Suprapubic skin (tissue), 4 donors: ENCODE measurements around the gene TESMIN. TPM values are rescaled to one million over a fixed set of nuclear protein-coding genes. Genes with fewer than 3 reads are reported as not detected.

Source experiments
- DNase-seq, 2 donors: peaks; one replicate each; pipeline ENCODE4 v3.0.0-alpha.2; 2019; ENCODE audit warnings: low spot score in 2 of 2
- H3K27ac ChIP-seq: fragments of 200-600 bp; sonication (generic); one replicate; pipeline ENCODE4 v1.5.1; 2019
- H3K27me3 ChIP-seq: fragments of 200-600 bp; sonication (generic); one replicate; pipeline ENCODE4 v1.5.1; 2019
- H3K36me3 ChIP-seq: fragments of 200-600 bp; sonication (generic); one replicate; pipeline ENCODE4 v1.5.1; 2019
- H3K4me1 ChIP-seq: fragments of 200-600 bp; sonication (generic); one replicate; pipeline ENCODE4 v1.5.1; 2019
- H3K4me3 ChIP-seq: fragments of 200-600 bp; sonication (generic); one replicate; pipeline ENCODE4 v1.5.1; 2019; ENCODE audit warnings: mild to moderate bottlenecking
- H3K9me3 ChIP-seq: fragments of 200-600 bp; sonication (generic); one replicate; pipeline ENCODE4 v1.5.1; 2019
- EP300 ChIP-seq: sonication (generic); formaldehyde crosslinking; IDR thresholded peaks from one replicate; pipeline ENCODE4 v1.6.1; 2017; ENCODE audit warnings: antibody characterized with exemption
- POLR2A ChIP-seq, 2 donors: fragments of 450-650 bp; IDR thresholded peaks; one replicate each; pipeline ENCODE4 v1.6.1; 2017; ENCODE audit warnings: antibody characterized with exemption in 2 of 2, mild to moderate bottlenecking in 2 of 2, moderate library complexity in 2 of 2
- POLR2AphosphoS5 ChIP-seq, 3 donors: sonication (generic); formaldehyde crosslinking; IDR thresholded peaks; one replicate each; pipeline ENCODE4 v1.6.1; 2017; ENCODE audit warnings: antibody characterized with exemption in 3 of 3
- WGBS: methylation state at CpG from one replicate; pipeline ENCODE4 v1.1.5; 2018; 5-methylcytosine and 5-hydroxymethylcytosine counted together
- total RNA-seq, 4 donors: library from RNA; depleted of rRNA; stranded (reverse); fragments of >200 nt; gene quantifications; one replicate each; pipeline ENCODE4 v1.1.0, GENCODE V29; 2016
- TF ChIP-seq, protein P1 (sequence below), 2 donors: fragments of 200-600 bp in 1 of 2; fragments of 450-650 bp in 1 of 2; sonication (generic) in 1 of 2; IDR thresholded peaks; one replicate each; pipeline ENCODE4 v1.5.1; 2016 to 2019; ENCODE audit warnings: antibody characterized with exemption in 2 of 2, mild to moderate bottlenecking in 1 of 2, moderate library complexity in 1 of 2

TESMIN gene
- total RNA-seq, 4 donors from 2014 or later, result 1.2 to 3.5 (median 2.8) TPM

DNA sequence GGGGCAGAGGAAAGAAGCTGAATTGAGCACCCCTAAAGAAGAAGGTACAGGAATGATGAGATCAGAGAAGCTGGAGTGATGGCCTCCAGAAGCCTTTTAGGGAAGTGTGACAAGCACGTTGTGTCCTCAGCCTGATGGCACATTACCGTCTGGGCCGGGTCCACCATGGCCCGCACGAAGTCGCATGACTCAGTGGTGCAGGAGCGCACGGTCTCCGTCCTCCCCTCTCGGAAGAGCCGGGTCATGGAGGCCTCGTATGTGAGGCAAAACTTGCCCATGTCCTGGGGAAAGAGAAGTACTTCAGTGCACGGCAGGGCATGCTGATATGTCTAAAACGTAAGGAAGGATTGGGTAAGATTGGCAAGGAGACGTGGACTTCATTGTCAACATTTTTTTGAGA is 11.2 kb upstream of the TESMIN start:
- no peak for DNase-seq
- Histone ChIP-seq H3K4me1 (no peaks in the 10 kb centered on the region), H3K36me3 (peaks cover 83% of the 10 kb centered on the region), H3K9me3 (no peaks in the 10 kb centered on the region), H3K27me3 (no peaks in the 10 kb centered on the region), H3K4me3 (no peak overlapping the region), H3K27ac (no peak overlapping the region)
- 80% methylated on average over 15 of the region's 15 CpGs for WGBS
- no peak for TF ChIP-seq POLR2A (IDR thresholded peaks at IDR 0.05)
- TF ChIP-seq EP300, result no peak

DNA sequence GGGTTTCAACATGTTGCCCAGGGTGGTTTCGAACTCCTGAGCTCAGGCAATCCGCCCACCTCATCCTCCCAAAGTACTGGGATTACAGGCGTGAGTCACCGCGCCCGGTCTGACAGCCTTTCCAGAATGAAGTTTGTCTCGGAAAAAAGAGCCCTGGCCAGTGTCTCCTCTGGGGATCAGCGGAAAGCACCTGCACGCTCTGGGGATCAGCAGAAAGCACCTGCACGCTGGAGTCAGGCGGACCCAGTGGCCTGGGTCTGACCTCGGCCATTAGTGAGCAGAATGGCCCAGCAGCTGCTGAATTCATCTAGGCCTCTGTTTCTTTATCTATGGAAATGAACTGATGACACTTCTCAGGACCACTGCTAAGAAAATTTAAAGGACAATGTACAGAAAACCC is 10.5 kb upstream of the TESMIN start:
- H3K9me3 ChIP-seq, result no peaks in the 10 kb centered on the region
- 85% methylated on average over 12 of the region's 12 CpGs for WGBS
- no peak overlapping the region for H3K4me3 ChIP-seq
- H3K4me1 ChIP-seq, result no peaks in the 10 kb centered on the region
- DNase-seq, result no peak
- no peaks in the 10 kb centered on the region for H3K27me3 ChIP-seq
- H3K27ac ChIP-seq, result no peak overlapping the region
- peaks cover 83% of the 10 kb centered on the region for H3K36me3 ChIP-seq
- no peak for TF ChIP-seq POLR2AphosphoS5 (IDR thresholded peaks at IDR 0.05)
- TF ChIP-seq, protein P1, sequence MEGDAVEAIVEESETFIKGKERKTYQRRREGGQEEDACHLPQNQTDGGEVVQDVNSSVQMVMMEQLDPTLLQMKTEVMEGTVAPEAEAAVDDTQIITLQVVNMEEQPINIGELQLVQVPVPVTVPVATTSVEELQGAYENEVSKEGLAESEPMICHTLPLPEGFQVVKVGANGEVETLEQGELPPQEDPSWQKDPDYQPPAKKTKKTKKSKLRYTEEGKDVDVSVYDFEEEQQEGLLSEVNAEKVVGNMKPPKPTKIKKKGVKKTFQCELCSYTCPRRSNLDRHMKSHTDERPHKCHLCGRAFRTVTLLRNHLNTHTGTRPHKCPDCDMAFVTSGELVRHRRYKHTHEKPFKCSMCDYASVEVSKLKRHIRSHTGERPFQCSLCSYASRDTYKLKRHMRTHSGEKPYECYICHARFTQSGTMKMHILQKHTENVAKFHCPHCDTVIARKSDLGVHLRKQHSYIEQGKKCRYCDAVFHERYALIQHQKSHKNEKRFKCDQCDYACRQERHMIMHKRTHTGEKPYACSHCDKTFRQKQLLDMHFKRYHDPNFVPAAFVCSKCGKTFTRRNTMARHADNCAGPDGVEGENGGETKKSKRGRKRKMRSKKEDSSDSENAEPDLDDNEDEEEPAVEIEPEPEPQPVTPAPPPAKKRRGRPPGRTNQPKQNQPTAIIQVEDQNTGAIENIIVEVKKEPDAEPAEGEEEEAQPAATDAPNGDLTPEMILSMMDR (IDR thresholded peaks at IDR 0.05), result no peak
- TF ChIP-seq EP300, result no peak
- TF ChIP-seq POLR2A (IDR thresholded peaks at IDR 0.05), result no peak

DNA sequence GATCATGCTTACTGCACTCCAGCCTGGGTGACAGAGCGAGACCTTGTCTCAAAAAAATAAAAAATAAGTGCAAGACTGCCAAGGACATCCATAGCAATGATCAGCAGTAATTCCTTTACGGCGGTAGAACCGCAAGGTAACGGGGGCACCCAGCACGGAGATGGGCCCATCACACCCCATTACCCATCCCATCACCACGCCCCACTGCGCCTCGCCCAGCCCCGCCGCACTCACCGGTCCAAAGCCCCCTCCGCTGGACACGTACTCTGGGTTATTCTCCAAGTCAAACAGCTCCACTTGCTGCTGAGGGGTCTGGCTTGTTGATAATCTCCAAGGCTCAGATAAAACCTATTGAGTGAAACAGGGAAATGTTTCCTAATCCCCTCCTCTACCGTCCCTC is 8.7 kb upstream of the TESMIN start:
- Histone ChIP-seq H3K27ac (no peak overlapping the region), H3K9me3 (no peaks in the 10 kb centered on the region), H3K27me3 (no peaks in the 10 kb centered on the region), H3K36me3 (peaks cover 92% of the 10 kb centered on the region), H3K4me1 (no peaks in the 10 kb centered on the region), H3K4me3 (no peak overlapping the region)
- WGBS, result 93% methylated on average over 15 of the region's 15 CpGs
- TF ChIP-seq POLR2AphosphoS5 (IDR thresholded peaks at IDR 0.05), result no peak
- TF ChIP-seq EP300, result no peak
- TF ChIP-seq POLR2A (IDR thresholded peaks at IDR 0.05), result no peak
- TF ChIP-seq, protein P1 (IDR thresholded peaks at IDR 0.05), result no peak
- no peak for DNase-seq

DNA sequence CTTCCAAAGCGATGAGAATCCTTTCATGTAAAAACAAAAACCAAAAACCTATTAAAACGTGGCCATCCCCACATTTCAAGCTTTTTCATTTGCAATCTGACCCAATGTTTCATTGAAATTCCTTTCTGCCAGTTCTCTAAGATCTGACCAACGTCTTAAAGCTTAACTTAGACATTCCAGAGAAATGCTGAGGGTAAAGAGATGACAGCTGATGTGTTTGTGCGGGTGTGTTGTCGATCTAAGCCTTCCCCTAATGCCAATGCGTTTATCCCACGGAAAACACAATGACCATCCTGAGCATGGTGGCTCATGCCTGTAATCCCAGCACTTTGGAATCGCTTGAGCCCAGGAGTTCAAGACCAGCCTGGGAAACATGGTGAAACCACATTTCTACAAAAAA is 6.4 kb upstream of the TESMIN start:
- H3K4me1 ChIP-seq, result no peaks in the 10 kb centered on the region
- WGBS, result 81% methylated on average over 8 of the region's 8 CpGs
- TF ChIP-seq POLR2A (IDR thresholded peaks at IDR 0.05) (no peak), EP300 (no peak), POLR2AphosphoS5 (IDR thresholded peaks at IDR 0.05) (no peak)
- TF ChIP-seq, protein P1 (IDR thresholded peaks at IDR 0.05), result no peak
- H3K27ac ChIP-seq, result no peak overlapping the region
- no peaks in the 10 kb centered on the region for H3K27me3 ChIP-seq
- H3K9me3 ChIP-seq, result no peaks in the 10 kb centered on the region
- no peak overlapping the region for H3K4me3 ChIP-seq
- DNase-seq, result no peak
- H3K36me3 ChIP-seq, result peaks cover 71% of the 10 kb centered on the region

DNA sequence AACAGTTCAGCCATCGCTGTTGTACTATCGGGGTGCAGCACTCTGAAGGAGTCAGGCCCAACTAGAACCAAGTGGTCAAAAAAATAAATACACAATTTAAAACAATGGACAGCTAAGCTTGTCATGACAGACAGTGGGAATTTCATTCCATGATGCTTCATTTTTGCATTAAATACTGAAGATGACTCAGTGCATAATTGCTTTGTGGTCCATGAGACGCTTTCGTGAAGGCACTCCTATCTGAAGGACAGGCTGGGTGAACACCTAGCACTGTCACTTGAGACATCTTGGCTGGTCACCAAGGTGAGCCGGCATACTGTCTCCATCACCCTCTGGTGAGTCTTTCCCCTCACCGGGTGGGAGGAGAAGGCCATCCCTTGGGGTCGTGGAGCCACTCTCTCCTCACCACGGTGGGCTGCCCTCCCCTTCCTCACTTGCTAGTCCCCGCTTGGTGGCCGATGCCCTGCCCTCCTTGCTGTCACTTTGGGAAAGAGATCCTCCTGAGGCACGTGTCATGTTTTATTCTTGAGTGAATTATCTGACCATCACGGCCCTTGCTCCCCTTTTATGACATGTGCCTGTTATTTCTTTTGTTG is 4.9 kb upstream of the TESMIN start:
- 93% methylated on average over 11 of the region's 12 CpGs for WGBS

More for the DNA sequence above, 4.9 kb upstream of the TESMIN start:
- Histone ChIP-seq H3K27me3 (no peaks in the 10 kb centered on the region), H3K9me3 (no peaks in the 10 kb centered on the region), H3K4me3 (no peak overlapping the region), H3K27ac (no peak overlapping the region), H3K4me1 (peaks cover 7% of the 10 kb centered on the region), H3K36me3 (peaks cover 56% of the 10 kb centered on the region)
- DNase-seq, result no peak
- TF ChIP-seq EP300 (no peak), POLR2AphosphoS5 (IDR thresholded peaks at IDR 0.05) (no peak), POLR2A (IDR thresholded peaks at IDR 0.05) (no peak)
- TF ChIP-seq, protein P1 (IDR thresholded peaks at IDR 0.05), result no peak
